Activated CD4-positive, alpha-beta T cell treated with anti-CD3 and anti-CD28 coated beads, Interleukin-2, amount 50 U/mL, for 4 hours (primary cell): ENCODE measurements around the gene GLMP.
A peak's percentile ranks its signal among the peaks of the same experiment; 100 is the strongest.
"Not testable (repeated sequence)": the region's sequence is repeated elsewhere in the genome, so short reads cannot be mapped to it uniquely, and the experiment has no call there.

ENCODE experiments used
- DNase-seq, 2 experiments: peaks; one replicate each; pipeline ENCODE4 v3.0.0-alpha.2; 2020

Gene GLMP, protein sequence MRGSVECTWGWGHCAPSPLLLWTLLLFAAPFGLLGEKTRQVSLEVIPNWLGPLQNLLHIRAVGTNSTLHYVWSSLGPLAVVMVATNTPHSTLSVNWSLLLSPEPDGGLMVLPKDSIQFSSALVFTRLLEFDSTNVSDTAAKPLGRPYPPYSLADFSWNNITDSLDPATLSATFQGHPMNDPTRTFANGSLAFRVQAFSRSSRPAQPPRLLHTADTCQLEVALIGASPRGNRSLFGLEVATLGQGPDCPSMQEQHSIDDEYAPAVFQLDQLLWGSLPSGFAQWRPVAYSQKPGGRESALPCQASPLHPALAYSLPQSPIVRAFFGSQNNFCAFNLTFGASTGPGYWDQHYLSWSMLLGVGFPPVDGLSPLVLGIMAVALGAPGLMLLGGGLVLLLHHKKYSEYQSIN

DNA sequence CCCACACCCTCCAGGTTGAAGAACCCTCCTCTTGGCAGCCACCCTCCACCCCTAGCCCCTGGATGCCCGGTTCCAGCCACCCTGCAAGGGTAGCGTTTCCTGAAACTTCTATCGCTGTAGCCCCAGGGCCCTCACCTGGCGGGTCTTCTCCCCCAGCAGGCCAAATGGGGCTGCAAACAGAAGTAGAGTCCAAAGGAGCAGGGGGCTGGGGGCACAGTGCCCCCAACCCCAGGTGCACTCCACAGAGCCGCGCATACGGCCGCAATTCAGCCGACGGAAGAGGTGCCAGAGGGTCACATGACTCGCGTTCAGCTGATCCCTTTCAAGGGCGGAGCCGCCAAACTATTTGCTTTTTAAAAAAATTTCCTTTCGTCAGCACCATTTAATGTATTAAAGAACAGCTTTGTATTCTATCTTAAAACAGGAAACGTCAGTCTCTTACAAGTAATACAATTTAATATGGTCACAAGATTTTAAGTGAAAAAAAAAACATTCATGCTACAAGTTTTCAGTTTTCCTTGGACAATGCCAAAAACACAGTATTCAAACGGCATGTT, at the start of gene GLMP:
TSS of gene GLMP (minus strand) at position 289 of the 557 bp plus-strand sequence. CDS start at position 255, 34 bp downstream.
- DNase-seq, result peak; percentile 31 to 35

DNA sequence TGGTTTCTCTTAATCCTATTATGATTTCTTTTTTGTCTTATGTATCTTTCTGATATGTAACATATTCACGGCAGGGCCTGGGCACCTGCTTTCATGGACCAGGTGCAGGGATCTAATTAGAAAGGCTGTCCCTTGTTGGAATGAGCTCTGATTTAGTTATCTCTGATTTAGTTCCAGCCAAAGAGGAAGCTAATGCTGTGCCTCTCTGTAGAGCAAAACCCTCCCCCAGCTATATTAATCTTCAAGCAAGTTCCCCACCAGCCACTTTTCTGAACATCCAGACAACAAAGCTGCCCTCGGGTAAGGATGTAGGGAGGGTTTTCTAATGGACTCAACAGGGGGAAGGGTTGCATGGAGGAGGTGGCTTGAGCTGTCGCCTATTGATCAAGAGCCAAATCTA, 48.9 kb upstream of the GLMP start:
- no peak for DNase-seq

DNA sequence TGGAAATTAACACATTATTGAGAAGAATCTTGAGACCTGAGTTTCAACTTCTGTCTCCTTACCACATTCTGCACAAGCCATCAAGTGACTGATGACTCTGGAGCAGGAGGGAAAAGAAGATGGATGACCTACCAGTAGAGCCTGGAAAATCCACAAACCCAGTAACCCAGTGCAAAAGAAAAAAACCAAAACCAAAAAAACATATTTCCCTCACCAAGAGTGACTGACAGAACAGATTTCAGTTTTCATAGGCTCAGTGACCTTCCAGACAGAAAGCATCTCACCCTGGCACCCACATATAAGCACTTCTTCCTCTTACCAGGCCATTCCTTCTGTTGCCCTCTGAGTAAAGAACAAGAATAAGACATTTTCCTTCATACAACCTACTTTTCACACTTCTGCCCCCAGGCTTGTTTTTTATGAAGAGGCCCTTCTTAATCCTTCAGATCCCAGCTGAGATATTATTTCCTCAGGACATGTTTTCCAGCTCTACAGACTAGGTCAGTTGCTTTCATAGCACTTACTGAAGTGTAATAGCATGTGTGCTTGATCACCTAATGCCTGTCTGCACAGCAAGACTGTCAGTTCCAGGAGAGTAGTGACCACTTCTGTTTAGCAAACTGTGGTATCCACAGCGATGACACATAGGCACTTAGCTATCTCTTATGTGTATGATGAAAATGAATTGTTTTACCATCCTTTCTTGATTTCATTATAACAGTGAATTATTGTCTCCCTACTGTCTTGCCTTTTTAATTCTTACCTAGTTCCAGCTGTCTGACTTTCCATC, 46.9 kb upstream of the GLMP start:
- no peak for DNase-seq

DNA sequence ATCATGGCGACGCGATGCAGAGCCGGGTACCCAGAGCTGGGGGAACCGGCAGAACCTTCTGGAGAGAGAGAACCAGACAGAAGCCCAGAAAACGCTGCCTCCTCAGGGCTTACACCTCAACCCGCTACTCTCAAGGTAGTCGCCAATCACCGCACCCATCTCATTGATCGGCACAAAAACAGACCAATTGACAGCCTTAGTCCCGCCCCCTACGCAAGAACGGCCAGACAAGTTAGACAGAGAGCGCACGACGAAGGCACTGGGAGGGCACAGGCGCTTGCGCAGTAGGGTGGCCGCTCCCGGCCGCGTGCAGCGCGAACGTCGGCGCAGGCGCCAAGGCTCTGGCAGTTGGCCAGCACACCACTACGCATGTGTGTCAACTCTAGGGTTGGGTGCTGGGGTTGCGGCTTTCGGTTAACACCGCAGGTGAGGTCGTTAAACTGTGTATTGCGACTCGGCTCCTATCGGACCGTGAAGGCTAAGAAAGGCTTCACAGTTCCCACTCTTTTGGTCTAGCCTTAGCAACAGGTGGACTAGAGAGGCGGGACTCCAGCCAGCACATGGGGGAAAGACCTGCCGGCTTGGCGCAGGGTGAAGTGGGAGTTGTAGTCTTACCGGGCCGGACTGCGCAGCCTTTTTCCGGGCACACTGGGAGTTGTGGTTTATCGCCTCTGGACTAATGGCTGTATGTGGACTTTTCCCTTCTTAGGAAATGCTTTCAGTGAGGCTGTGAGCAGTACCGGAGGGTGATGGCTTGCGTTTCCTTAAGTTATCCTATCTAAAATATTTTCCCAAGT, 42.9 kb upstream of the GLMP start, which contains the start of the genes CCT3 and TSACC:
TSS of gene CCT3 (minus strand) at position 113 of the 797 bp plus-strand sequence. CDS start at position 5, 108 bp downstream.
TSS of gene TSACC (plus strand) at position 347 of the 797 bp plus-strand sequence. CDS start 1,232 bp downstream, outside the sequence.
- peak; percentile 98 for DNase-seq

DNA sequence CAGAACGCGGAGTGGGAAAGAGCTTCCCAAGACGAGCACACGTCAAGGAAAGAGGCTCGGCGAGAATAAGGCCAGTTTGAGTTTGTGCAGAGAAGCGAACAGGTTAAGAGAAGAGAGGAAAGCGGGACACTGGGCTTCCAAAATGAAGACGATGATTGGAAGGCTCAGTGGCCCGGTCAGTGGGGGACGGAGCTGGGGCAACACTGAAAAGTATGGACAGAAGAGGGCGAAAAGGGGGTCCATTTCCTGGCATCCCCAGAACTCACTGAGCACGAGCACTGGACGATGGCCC, 42.4 kb upstream of the GLMP start:
- DNase-seq, result peak in 1 of 2 experiments; percentile 23

DNA sequence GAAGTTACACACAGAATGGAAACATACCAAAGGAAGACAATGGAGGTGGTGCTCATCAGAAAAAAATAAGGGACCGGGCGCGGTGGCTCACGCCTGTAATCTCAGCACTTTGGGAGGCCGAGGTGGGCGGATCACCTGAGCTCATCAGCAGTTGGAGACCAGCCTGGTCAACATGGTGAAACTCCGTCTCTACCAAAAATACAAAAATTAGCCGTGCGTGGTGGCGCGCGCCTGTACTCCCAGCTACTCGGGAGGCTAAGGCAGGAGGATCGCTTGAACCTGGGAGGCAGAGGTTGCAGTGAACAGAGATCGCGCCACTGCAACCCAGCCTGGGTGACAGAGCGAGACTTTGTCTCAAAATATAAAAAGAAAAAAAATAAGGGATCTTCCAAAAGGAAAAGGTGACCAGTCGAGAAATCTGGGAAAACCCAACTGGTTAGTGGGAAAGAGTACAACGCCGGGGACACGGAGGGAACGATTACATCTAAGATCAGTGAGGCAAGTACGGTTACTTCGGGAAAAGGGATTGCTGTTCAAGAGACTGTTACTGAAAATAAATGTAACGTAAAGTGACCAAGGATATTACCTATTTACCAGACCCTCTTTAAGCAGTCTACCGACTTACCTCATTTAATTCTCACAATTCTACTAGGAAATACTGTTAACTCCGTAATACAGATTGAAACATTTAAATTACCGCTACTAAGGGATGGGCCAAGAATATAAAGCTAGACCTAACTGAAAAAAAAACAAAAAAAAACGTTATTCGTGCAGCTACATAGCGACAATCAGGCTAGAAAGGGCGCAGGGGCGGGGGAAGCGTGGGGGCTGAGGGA, 41.8 kb upstream of the GLMP start:
- peak in 1 of 2 experiments; percentile 30 for DNase-seq

DNA sequence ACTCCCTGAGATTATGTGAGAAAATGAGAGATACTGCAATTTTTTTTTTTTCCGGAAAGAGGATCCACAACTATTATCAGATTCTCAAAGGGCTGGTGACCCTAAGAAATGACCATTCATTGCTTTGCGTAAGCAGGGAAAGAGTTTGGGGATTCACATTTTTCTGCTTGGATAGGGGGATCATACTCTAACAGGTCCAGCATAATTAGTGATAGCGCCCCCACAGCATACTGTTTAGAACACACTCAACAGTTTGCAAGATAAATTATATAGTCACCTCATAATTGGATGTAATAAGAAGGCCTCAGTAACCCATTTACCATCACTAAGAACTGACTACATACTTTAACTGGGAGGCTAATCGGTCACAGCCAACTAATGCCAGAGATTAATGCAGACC, 40.8 kb upstream of the GLMP start:
- DNase-seq, result no peak

DNA sequence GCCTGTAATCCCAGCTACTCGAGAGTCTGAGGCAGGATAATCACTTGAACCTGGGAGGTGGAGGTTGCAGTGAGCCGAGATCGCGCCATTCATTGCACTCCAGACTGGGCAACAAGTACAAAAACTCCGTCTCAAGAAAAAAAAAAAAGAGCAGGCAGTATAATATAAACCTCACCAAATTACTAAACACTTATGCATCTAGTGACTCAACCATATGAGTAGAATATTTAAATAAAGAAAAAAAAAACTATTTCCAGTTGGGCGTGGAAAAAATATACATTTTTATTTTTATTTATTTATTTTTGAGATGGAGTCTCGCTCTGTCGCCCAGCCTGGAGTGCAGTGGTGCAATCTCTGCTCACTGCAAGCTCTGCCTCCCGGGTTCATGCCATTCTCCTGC, 27.7 kb upstream of the GLMP start:
- not testable (repeated sequence) for DNase-seq

DNA sequence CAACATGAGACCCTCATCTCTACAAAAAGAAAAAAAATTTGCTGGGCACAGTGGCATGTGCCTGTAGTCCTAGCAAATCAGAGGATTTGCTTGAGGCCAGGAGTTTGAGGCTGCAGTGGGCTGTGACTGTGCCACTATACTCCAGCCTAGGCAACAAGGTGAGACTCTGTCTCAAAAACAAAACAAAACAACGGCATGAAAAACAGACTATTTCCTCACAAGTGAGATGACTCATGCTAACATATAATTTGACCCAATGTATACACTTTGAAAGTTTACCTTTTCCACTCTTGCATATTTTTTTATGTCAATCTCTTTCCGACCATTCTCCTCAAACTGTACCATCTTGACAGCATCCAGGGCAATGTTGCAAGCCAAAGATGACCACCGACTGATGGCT, 25.1 kb upstream of the GLMP start:
- DNase-seq, result no peak

DNA sequence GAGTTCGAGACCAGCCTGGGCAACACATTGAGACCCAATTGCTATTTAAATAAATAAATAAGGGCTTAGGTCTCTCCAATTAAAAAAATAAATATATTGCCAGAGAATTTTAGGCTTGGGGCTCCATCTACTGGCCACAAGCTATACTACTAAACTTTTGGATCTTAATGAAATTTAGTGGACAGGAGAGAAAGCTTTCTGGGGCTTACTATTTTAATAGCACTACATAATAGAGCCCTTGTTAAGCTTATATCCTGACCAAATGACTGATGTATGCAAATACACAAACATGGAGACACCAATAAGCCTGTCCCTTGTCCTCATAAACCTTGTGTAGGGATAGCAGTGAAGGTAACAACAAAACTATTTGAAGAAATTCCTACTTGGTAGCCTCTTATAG, 24.2 kb upstream of the GLMP start:
- no peak for DNase-seq

DNA sequence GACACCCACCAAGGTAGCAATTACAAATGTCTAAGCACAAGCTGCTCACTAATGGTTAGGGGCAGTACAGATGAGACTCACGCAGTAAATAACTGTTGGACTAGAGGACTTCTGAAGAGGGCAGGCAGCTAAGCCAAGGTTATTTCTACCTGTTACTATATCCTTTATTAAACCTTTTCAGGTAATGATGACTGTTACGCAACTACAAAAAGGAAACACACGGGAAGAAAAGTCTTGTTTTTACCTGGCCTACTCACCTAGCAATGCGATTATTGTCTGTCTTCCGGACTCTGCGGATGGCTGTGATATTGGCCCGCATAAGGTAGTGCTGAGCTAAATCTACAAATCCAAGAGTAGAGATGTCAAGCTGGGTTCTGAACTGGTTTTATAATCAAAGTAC, 21.4 kb upstream of the GLMP start:
- DNase-seq, result no peak

DNA sequence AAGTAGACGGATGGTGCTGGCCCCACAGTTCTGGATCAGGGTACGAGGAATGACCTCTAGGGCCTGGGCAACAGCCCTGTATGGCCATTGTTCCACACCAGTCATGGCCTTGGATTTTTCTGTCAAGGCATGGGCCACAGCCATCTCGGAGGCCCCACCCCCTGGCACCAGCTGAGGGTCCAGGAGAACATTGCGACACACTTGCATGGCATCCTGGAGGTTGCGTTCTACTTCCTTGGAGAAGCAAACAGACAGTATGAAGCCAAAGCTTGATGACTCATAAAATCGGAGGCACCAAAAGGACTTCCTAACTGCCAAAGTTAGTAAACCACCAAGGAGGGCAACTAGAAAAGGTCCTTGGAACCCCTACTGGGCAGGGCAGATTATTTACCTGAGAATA, 15.5 kb upstream of the GLMP start:
- no peak for DNase-seq

DNA sequence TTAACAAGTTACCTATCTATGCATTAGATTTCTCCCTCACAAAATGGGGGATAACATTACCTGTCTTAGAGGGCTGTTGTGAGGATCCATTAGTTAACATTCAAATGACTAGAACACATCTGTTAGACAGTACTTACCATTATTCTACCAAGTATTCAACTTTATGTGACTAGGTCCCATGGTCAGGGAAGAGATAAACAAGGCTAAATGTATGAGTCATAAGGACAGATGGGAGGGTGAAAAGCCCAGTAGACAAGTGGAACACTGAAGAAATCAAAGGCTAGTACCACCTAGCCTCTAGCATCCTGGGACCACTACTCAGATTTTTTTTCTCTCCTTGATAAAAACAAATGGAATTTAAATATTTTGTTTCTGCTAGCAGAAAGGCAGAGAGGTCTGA, 12.6 kb upstream of the GLMP start:
- no peak for DNase-seq

DNA sequence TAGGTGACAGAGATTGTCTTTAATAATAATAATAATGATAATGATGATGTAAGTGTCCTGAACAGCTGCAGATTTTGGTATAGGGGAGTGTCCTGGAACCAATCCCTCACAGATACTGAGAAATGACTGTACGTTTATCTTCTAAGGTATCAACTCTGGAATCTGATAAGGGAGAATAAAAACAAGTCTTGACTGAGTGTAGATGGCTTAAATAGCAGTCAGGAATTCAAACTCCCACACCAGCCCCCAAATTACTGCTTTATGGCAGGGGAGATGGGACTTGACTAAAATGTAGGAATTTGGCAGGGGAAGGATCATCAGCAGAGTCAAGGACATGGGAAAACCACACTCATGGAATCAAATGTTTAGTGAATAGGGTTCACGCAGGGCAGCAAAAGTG, 9.7 kb upstream of the GLMP start:
- no peak for DNase-seq

DNA sequence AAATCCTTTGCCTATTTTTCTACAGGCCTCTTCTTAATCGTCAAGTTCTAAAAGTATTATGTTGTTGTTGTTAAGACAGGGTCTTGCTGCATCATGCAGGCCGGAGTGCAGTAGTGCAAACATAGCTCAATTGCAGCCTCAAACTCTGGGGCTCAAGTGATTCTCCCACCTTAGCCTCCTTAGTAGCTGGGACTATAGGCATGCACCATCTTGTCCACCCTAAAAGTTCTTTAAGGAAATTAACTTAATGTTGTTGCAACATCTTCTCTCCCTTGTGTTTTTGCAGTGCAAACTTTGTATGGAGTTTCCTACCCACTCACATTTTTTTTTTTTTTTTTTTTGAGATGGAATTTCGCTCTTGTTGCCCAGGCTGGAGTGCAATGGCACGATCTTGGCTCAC, 7.8 kb upstream of the GLMP start:
- no peak for DNase-seq

DNA sequence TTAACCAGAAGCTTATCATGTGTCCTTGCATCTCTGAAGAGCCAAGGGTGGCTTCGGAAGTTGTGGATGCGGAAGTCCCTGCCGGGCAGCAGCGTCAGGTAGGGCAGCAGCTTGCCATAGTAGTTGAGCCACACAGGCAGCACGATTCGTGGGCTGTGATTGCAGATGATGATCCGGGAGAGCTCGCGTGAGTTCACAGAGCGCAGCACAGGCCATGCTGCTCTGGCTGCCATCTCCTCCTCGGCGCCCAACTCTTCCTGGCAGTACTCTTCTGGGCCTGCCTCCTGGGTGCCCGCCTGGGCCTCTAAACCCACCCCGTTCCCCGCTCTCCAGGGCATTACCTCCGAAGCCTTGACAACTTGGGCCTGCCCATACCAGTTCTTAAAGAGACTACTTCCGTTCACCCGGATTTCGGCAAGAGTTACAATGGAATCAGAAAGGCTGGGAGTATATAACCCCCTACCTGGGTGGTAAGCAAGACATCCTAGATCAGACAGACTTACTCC, 3.4 kb upstream of the GLMP start, which contains the start of gene VHLL:
TSS of gene VHLL (minus strand) at position 456 of the 506 bp plus-strand sequence. CDS start at position 338, 118 bp downstream.
- DNase-seq, result no peak

DNA sequence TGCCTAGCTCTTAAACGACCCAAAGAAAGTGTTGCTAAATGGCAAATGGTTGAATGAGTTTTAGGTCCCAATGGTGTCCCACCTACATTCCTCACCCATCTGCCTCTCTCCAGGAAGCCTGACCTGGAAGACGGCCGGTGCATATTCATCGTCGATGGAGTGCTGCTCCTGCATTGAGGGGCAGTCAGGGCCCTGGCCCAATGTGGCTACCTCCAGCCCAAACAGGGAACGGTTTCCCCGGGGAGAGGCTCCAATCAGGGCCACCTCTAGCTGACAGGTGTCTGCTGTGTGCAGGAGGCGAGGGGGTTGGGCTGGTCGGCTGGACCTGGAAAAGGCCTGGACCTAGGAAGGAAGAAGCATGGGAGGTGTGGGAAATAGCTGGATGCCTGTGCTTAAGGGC, 1.6 kb downstream of the GLMP start:
- DNase-seq, result no peak

DNA sequence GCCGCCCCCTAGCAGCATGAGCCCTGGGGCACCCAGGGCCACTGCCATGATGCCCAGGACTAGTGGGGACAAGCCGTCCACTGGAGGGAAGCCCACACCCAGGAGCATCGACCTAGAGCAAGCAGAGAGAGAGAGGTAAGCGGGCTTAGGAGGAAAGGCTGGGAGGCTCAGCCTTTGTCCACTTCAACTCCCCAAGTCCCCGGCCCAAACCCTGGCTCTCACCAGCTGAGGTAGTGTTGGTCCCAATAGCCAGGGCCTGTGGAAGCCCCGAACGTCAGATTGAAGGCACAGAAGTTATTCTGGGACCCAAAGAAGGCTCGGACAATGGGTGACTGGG, 2.4 kb downstream of the GLMP start:
- DNase-seq, result no peak

DNA sequence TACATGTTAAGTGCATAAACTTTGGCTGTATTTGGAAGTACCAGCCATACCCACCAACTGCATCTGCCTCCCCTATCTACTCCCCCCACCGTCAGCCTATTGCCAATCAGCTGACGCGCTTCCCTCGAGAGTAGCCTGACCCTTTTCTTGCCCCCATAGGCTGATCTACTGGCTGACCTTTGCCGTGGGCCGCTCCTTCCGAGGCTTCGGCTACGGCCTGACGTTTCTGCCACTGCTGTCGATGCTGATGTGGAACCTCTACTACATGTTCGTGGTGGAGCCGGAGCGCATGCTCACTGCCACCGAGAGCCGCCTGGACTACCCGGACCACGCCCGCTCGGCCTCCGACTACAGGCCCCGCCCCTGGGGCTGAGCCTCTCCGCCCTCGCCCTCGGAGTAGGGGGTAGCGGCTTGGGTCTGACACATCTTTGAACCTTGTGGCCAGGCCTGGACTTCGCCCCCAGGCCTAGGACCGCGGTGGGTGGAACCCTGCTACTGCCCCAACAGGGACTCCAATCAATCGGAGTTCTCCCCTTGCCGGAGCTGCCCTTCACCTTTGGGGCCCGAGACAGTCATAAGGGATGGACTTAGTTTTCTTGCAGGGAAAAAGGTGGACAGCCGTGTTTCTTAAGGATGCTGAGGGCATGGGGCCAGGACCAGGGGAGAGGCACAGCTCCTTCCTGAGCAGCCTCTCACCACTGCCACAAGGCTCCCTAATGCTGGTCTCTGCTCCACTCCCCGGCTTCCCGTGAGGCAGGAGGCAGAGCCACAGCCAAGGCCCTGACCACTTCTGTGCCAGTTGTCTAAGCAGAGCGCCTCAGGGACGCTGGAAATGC, 4.0 kb downstream of the GLMP start:
- DNase-seq, result no peak

DNA sequence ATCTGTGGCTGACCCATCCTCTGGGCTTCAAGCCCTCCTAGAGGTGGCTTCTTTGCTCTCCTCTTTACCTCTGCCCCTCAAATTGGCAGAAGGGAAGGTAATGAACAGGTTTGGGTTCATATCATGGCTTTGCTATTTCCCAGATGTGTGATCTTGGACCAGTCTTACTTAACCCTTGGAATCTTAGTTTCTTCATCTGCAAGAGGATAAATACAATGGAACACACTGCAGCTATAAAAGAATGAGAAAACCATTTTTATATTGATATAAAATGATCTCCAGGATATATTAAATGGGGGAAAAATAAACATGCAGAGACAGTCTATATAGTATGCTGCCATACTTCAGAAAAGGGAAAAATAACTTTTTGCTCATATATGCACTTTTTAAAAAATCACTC, 5.6 kb downstream of the GLMP start:
- DNase-seq, result no peak

DNA sequence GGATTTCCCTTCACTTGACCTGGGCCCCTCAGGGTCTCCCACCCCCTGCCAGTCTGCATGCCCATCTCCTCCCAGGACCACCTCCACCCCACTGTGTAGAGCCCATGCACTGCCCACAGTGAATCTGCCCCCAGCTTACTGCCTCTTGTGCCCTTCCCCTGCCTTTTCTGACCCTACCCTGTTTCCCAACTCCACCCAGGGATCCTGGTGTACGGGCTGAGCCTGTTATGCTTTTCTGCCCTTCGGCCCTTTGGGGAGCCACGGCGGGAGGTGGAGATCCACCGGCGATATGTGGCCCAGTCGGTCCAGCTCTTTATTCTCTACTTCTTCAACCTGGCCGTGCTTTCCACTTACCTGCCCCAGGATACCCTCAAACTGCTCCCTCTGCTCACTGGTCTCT, 9.4 kb downstream of the GLMP start:
- no peak for DNase-seq
